ENCODE data around the gene NME1.

DNA sequence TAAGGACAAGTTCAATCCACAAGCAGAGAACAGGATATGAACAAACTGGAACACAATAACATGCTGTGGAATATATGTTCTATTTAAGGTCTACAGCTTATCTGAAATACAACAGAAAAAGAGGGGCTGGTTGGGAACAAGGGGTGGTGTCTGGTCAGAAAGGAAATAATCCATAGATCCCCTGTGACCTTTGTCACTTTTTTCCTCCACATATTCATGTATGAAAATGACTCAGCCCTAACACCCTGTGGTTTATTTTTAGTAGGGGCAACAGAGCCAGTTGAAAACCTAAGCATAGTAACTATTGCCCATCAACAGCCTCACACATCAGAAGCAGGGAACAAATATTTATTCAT is 20.4 kb upstream of the NME1 start:
- no peak for TF ChIP-seq CTCF (IDR thresholded peaks at IDR 0.05; ENCODE audit: low read depth, low read length)
- no peak for TF ChIP-seq EZH2phosphoT487 (IDR thresholded peaks at IDR 0.05; ENCODE audit: low read depth)
